SK-N-MC (cell line): ENCODE results near the gene PRPSAP1.

Source experiments
- EZH2 ChIP-seq: fragments of 200-600 bp; sonication (generic); IDR thresholded peaks from one replicate; pipeline ENCODE4 v1.6.1; 2017; ENCODE audit warnings: antibody characterized with exemption
- FOXP2 ChIP-seq: optimal IDR thresholded peaks from 2 replicates; pipeline ENCODE3; 2011; ENCODE audit warnings: mild to moderate bottlenecking, moderate library complexity; ENCODE audit not compliant: insufficient read depth; ENCODE audit errors: extremely low read length, control extremely low read depth
- POLR2AphosphoS5 ChIP-seq: IDR thresholded peaks from 2 replicates; pipeline ENCODE4 v1.6.1; 2012; ENCODE audit warnings: mild to moderate bottlenecking, low read depth, low read length, borderline replicate concordance

GRCh38 chr17:76354317-76354729 is 607 bp upstream of the PRPSAP1 start:
- TF ChIP-seq EZH2, result no peak
- TF ChIP-seq FOXP2, result no peak
- no peak for TF ChIP-seq POLR2AphosphoS5
